Astrocyte of the cerebellum (primary cell): Measurements from ENCODE around the gene PSPH.

ENCODE experiments used
- DNase-seq: peaks from one replicate; pipeline ENCODE4 v3.0.0-alpha.2; 2011; ENCODE audit warnings: low read depth
- H3K4me3 ChIP-seq: 2 replicates; pipeline ENCODE4 v1.5.1; 2011; ENCODE audit warnings: mild to moderate bottlenecking, low read depth, low read length, moderate library complexity
- CTCF ChIP-seq: IDR thresholded peaks from 2 replicates; pipeline ENCODE4 v1.5.1; 2012; ENCODE audit warnings: low read length, low read depth, moderate library complexity, mild to moderate bottlenecking; ENCODE audit errors: missing control alignments
- in situ Hi-C: cut with HindIII; loops from 2 replicates; pipeline ENCODE4 v1.10.0; 2017; ENCODE audit warnings: low sequenced_read_pairs

The PSPH gene

GRCh38 chr7:55996856-55997500, 54.3 kb downstream of the PSPH start:
- no peak for DNase-seq
- in situ Hi-C loops, result no loop called here
- TF ChIP-seq CTCF, result no peak
- H3K4me3 ChIP-seq, result no peak overlapping the region

DNA sequence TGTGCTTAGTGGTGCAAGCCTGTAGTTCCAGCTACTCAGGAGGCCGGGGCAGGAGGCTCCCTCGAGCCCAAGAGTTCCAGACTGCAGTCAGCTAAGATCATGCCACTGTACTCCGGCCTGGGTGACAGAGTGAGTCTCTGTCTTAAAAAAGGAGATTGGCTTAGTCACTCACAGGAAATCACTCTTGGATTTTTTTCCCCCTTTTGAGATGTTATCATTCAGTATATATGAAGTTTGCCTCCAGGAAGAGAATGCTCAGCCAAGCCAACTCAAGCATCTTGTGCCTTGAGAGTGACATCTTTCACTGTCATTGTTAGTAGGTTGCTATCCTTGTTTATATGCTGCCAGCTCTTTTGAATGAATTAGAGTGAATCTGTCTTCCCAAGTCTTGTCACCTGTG, 58.9 kb downstream of the PSPH start:
- H3K4me3 ChIP-seq, result no peak overlapping the region
- DNase-seq, result no peak
- in situ Hi-C loops, result no loop called here
- TF ChIP-seq CTCF, result no peak

DNA sequence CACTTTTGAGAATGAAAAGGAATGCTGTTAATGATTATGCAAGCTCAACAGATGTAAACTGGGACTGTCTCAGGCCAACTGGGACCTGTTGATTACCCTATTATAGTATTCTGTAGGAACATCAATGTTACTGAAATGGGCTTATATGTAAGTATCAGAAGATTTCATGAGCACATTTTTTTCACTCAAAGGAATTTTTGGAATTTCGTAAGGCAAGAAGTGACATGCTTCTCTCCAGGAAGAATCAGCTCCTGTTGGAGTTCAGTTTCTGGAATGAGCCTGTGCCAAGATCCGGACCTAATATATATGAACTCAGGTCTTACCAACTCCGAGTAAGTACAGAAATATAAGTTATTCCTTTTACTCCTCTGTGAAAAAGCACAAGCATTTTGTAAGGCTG, 67.7 kb downstream of the PSPH start:
- in situ Hi-C loops, result no loop called here
- no peak for DNase-seq
- H3K4me3 ChIP-seq, result no peak overlapping the region
- no peak for TF ChIP-seq CTCF

DNA sequence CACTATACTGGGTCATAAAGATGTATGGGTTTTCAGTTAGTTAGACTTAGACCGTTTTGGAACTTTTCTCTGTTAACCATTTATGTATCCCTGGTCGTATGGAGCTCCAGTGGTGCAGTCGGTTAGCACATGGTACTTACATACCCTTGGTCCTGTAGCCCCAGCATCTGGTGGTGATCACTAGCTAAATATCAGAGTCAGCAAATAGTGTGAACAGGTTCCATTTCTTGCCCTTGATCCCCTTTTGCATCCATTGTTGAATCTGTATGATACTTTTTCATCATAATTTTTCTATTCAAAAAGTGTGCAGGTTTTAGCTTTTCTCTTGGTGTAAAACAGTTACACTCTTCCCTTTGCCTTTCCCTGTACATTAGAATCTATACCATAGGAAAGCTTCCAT, 71.0 kb downstream of the PSPH start:
- no peak overlapping the region for H3K4me3 ChIP-seq
- in situ Hi-C loops, result no loop called here
- TF ChIP-seq CTCF, result no peak
- no peak for DNase-seq

- H3K4me3 ChIP-seq, result no peak overlapping the region
- in situ Hi-C loops, result no loop called here
- TF ChIP-seq CTCF, result no peak
- DNase-seq, result peak; percentile 62
These were observed 73.4 kb downstream of the PSPH start for GRCh38 chr7:55977831-55978230.

- no peak for TF ChIP-seq CTCF
- DNase-seq, result no peak
- in situ Hi-C loops, result no loop called here
These were observed 75.1 kb downstream of the PSPH start for GRCh38 chr7:55975988-55976633.

More at GRCh38 chr7:55975988-55976633, 75.1 kb downstream of the PSPH start:
- no peak overlapping the region for H3K4me3 ChIP-seq
